Esophagus muscularis mucosa (tissue), 4 donors: ENCODE results near the gene MACROD2. TPM values are rescaled to one million over a fixed set of nuclear protein-coding genes. Genes with fewer than 3 reads are reported as not detected.

Source experiments
- DNase-seq: peaks from one replicate; pipeline ENCODE4 v3.0.0-alpha.2; 2017; ENCODE audit errors: extremely low spot score
- H3K27ac ChIP-seq, 4 donors: fragments of 200-600 bp; sonication (generic); replicated peaks in 1 of 4; 1 replicate in 3 of 4; 2 replicates in 1 of 4; pipeline ENCODE4 v1.5.1; 2016 to 2019; ENCODE audit warnings: mild to moderate bottlenecking in 1 of 4
- H3K27me3 ChIP-seq, 4 donors: fragments of 200-600 bp; sonication (generic); one replicate each; pipeline versions ENCODE4 v1.5.1 to v1.6.0; 2016 to 2019
- H3K36me3 ChIP-seq, 4 donors: fragments of 200-600 bp; sonication (generic); one replicate each; pipeline ENCODE4 v1.5.1; 2016 to 2019
- H3K4me1 ChIP-seq, 4 donors: fragments of 200-600 bp; sonication (generic); one replicate each; pipeline ENCODE4 v1.5.1; 2016 to 2019
- H3K4me3 ChIP-seq, 4 donors: fragments of 200-600 bp; sonication (generic); 1 replicate in 2 of 4; 2 replicates in 2 of 4; pipeline ENCODE4 v1.5.1; 2016 to 2019; ENCODE audit warnings: mild to moderate bottlenecking in 4 of 4, moderate library complexity in 1 of 4
- H3K9me3 ChIP-seq, 4 donors: fragments of 200-600 bp; sonication (generic); 1 replicate in 3 of 4; 2 replicates in 1 of 4; pipeline ENCODE4 v1.5.1; 2016 to 2019
- EP300 ChIP-seq: sonication (generic); formaldehyde crosslinking; IDR thresholded peaks from one replicate; pipeline ENCODE4 v1.6.1; 2017; ENCODE audit warnings: antibody characterized with exemption
- POLR2A ChIP-seq: fragments of 450-650 bp; IDR thresholded peaks from one replicate; pipeline ENCODE4 v1.6.1; 2017; ENCODE audit warnings: antibody characterized with exemption, moderate library complexity, mild to moderate bottlenecking, low read depth
- POLR2AphosphoS5 ChIP-seq, 2 donors: sonication (generic); formaldehyde crosslinking; IDR thresholded peaks; one replicate each; pipeline ENCODE4 v1.6.1; 2017; ENCODE audit warnings: antibody characterized with exemption in 2 of 2
- WGBS: methylation state at CpG from one replicate; pipeline ENCODE4 v1.1.5; 2018; 5-methylcytosine and 5-hydroxymethylcytosine counted together
- intact Hi-C: fragments of 100-400 bp; cut with DNase I; formaldehyde crosslinking; loops from one replicate; pipeline ENCODE4 v1.15.1; 2023
- total RNA-seq, 4 donors: library from RNA; depleted of rRNA; stranded (reverse); fragments of >200 nt; gene quantifications; one replicate each; pipeline versions ENCODE4 v1.1.0 to v1.2.1, GENCODE V29; 2016
- TF ChIP-seq, protein P1 (sequence below), 3 experiments: fragments of 200-600 bp in 2 of 3; fragments of 450-650 bp in 1 of 3; sonication (generic) in 2 of 3; IDR thresholded peaks; one replicate each; pipeline ENCODE4 v1.5.1; 2017 to 2019; ENCODE audit warnings: antibody characterized with exemption in 3 of 3, mild to moderate bottlenecking in 2 of 3, moderate library complexity in 1 of 3

The MACROD2 gene
- total RNA-seq, 4 donors from 2014 or later, result 1.4 to 3.6 (median 2.6) TPM

DNA sequence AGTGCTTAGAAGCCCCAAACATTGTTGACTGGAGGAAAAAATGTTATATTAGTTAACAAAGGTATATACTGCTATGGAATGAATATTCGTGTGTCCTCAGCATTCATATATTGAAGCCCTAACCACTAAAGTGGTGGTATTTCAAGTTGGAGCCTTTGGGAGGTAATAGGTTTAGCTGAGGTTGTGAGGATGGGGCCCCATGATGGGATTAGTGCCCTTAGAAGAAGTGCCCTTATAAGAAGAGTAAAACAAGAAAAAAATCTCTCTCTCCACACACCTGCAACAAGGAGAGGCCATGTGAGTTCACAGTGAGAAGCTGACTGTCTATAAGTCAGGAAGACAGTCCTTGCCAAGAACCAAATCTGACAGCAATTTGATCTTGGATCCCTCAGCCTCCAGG is 1103.8 kb downstream of the MACROD2 start:
- TF ChIP-seq EP300 (no peak), POLR2AphosphoS5 (IDR thresholded peaks at IDR 0.05) (no peak), POLR2A (no peak)
- TF ChIP-seq, protein P1, sequence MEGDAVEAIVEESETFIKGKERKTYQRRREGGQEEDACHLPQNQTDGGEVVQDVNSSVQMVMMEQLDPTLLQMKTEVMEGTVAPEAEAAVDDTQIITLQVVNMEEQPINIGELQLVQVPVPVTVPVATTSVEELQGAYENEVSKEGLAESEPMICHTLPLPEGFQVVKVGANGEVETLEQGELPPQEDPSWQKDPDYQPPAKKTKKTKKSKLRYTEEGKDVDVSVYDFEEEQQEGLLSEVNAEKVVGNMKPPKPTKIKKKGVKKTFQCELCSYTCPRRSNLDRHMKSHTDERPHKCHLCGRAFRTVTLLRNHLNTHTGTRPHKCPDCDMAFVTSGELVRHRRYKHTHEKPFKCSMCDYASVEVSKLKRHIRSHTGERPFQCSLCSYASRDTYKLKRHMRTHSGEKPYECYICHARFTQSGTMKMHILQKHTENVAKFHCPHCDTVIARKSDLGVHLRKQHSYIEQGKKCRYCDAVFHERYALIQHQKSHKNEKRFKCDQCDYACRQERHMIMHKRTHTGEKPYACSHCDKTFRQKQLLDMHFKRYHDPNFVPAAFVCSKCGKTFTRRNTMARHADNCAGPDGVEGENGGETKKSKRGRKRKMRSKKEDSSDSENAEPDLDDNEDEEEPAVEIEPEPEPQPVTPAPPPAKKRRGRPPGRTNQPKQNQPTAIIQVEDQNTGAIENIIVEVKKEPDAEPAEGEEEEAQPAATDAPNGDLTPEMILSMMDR (IDR thresholded peaks at IDR 0.05), result no peak
- Histone ChIP-seq H3K36me3 (no peaks in the 10 kb centered on the region), H3K4me1 (no peaks in the 10 kb centered on the region), H3K9me3 (no peaks in the 10 kb centered on the region), H3K4me3 (no peak overlapping the region), H3K27ac (no peak overlapping the region), H3K27me3 (no peaks in the 10 kb centered on the region)
- intact Hi-C loops, result no loop called here
- 90% methylated on average over 1 of the region's 1 CpG for WGBS
- DNase-seq, result no peak

DNA sequence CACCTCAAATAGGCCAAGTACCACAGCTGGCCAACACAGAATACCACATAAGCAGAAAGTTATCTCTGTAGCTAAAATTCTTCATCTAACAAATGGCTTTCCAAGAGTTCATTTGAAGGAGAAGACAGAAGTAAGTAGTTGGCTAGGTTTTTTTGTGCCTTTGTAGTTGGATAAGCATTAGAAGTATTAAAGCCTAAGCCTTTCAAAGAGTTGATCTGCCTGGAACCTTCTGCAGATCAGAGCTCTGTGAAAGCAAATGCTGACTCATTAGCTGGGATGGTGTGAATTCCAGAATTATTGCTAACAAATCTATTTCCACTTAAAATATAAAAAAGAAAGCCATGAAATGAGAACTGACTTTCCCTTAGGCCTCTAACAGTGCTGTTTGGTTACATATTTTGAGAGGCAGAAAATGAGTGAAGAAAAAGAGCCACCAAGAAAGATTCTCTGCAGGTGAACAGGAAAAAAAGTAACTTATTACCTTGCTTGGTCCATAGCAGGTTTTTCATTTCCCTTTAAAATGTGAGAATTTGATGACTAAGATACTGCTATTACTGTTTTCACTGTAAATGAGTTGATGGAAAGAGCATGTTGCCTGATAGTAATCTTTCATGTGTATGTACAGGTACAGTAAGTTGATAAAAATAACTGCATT is 1105.3 kb downstream of the MACROD2 start:
- H3K36me3 ChIP-seq, result no peaks in the 10 kb centered on the region
- no peaks in the 10 kb centered on the region for H3K27me3 ChIP-seq
- H3K4me1 ChIP-seq, result no peaks in the 10 kb centered on the region
- DNase-seq, result no peak
- intact Hi-C loops, result no loop called here
- TF ChIP-seq POLR2A, result no peak
- TF ChIP-seq, protein P1 (IDR thresholded peaks at IDR 0.05), result no peak
- TF ChIP-seq EP300, result no peak
- no peak for TF ChIP-seq POLR2AphosphoS5 (IDR thresholded peaks at IDR 0.05)
- H3K4me3 ChIP-seq, result no peak overlapping the region
- H3K27ac ChIP-seq, result no peak overlapping the region
- H3K9me3 ChIP-seq, result no peaks in the 10 kb centered on the region

DNA sequence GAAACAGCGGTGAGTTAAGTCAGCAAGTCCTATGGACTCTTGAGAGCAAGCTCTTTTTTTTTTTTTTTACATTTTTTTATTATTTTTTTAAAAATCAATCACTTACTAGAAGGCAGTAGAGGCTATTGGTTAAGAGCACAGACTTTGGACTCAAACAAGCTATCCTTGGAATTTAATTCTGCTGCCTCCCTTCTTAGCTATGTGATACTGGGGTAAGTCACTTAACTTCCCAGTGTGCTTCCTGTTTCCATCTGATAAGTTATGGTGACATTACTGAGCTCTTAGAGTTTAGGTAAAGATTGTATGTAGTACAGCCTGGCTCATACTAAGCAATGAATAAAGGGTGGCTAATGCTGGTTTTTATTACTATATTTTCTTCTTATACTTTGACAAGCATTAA is 1112.6 kb downstream of the MACROD2 start:
- Histone ChIP-seq H3K9me3 (no peaks in the 10 kb centered on the region), H3K4me1 (no peaks in the 10 kb centered on the region), H3K27ac (no peak overlapping the region), H3K4me3 (no peak overlapping the region), H3K27me3 (no peaks in the 10 kb centered on the region), H3K36me3 (no peaks in the 10 kb centered on the region)
- no peak for DNase-seq
- 94% methylated on average over 1 of the region's 1 CpG for WGBS
- TF ChIP-seq EP300, result no peak
- no peak for TF ChIP-seq POLR2A
- no peak for TF ChIP-seq POLR2AphosphoS5 (IDR thresholded peaks at IDR 0.05)
- TF ChIP-seq, protein P1 (IDR thresholded peaks at IDR 0.05), result no peak
- intact Hi-C loops, result no loop called here

DNA sequence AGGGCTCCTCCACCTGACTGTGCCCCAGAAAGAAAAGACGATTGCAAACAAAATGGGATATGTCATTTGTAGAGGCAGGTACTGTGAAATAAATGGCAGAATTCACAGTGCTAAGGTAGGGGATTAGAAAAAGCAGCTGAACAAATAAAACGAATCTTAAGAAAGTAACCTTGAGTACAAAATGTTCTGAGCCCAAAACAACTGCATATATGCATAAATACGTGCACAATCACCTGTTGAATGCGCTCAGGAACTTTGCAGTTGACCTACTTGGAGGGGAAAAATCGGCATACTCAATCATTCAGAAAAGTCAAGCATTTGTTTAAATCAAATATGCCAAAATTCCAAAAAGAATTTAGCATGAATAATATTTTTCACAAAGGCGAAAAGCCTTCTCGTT is 1114.2 kb downstream of the MACROD2 start:
- Histone ChIP-seq H3K4me3 (no peak overlapping the region), H3K9me3 (no peaks in the 10 kb centered on the region), H3K27me3 (no peaks in the 10 kb centered on the region), H3K36me3 (no peaks in the 10 kb centered on the region), H3K4me1 (no peaks in the 10 kb centered on the region), H3K27ac (no peak overlapping the region)
- DNase-seq, result no peak
- 71% methylated on average over 7 of the region's 7 CpGs for WGBS
- intact Hi-C loops, result no loop called here
- no peak for TF ChIP-seq EP300
- TF ChIP-seq POLR2A, result no peak
- TF ChIP-seq, protein P1 (IDR thresholded peaks at IDR 0.05), result no peak
- TF ChIP-seq POLR2AphosphoS5 (IDR thresholded peaks at IDR 0.05), result no peak

DNA sequence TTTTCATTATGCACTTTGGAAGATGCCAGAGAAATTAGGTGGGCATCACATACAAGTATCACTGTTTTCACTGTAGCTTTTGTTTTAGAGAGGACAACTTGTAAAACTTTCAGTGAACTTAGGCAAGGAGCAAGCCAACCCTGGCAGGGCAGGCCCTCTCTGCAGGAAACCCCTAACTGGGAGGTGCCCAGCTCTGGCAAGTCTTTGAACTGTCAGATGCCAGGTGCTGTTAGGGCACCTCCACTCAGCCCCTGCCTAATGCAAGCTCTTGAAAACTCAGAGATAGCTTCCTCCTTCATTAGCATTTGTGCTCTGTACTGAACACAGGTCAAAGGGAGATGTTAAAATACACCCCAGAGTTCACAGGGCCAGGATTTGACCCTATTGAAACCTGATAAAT is 1116.3 kb downstream of the MACROD2 start:
- intact Hi-C loops, result no loop called here
- Histone ChIP-seq H3K4me1 (no peaks in the 10 kb centered on the region), H3K36me3 (no peaks in the 10 kb centered on the region), H3K27me3 (no peaks in the 10 kb centered on the region), H3K4me3 (no peak overlapping the region), H3K27ac (no peak overlapping the region), H3K9me3 (no peaks in the 10 kb centered on the region)
- DNase-seq, result no peak
- TF ChIP-seq, protein P1 (IDR thresholded peaks at IDR 0.05), result no peak
